Measurements from ENCODE around the gene TMEM8B.

GRCh38 chr9:35836595-35836994 is 7.6 kb downstream of the TMEM8B start:
- TF ChIP-seq CTCF (IDR thresholded peaks at IDR 0.05; ENCODE audit: low read depth, low read length) (no peak), POLR2A (IDR thresholded peaks at IDR 0.05; ENCODE audit: extremely low read depth, insufficient read length) (no peak), MAX (IDR thresholded peaks at IDR 0.05; ENCODE audit: low read depth, low read length) (no peak)
